Cardiac muscle cell (in vitro differentiated cells and primary cell): ENCODE measurements around the gene TM4SF1. TPM values are rescaled to one million over a fixed set of nuclear protein-coding genes. Genes with fewer than 3 reads are reported as not detected.

Source experiments
- DNase-seq, 2 donors: peaks; one replicate each; pipeline versions ENCODE4 v3.0.0 to v3.0.0-alpha.2; 2010 to 2017; ENCODE audit warnings: low read depth in 1 of 2, low spot score in 1 of 2
- H3K27ac ChIP-seq: fragments of 200-600 bp; sonication (generic); 2 replicates; pipeline ENCODE4 v1.5.1; 2016
- H3K27me3 ChIP-seq: fragments of 200-600 bp; sonication (generic); 2 replicates; pipeline ENCODE4 v1.6.0; 2016; ENCODE audit warnings: control low read depth
- H3K36me3 ChIP-seq: fragments of 200-600 bp; sonication (generic); 2 replicates; pipeline ENCODE4 v1.5.1; 2016; ENCODE audit warnings: control low read depth
- H3K4me1 ChIP-seq: fragments of 200-600 bp; sonication (generic); 2 replicates; pipeline ENCODE4 v1.8.1; 2017; ENCODE audit warnings: low read depth, mild to moderate bottlenecking, mixed run types
- H3K4me3 ChIP-seq: fragments of 200-600 bp; sonication (generic); 2 replicates; pipeline ENCODE4 v1.5.1; 2016; ENCODE audit warnings: mild to moderate bottlenecking
- H3K9me3 ChIP-seq: fragments of 200-600 bp; sonication (generic); 2 replicates; pipeline ENCODE4 v1.5.1; 2017; ENCODE audit warnings: low read depth, mild to moderate bottlenecking, control low read depth
- polyA plus RNA-seq: library from polyadenylated mRNA; unstranded; fragments of >200 nt; fragmentation: Nextera tagmentation; extraction: Ambion mirVana; gene quantifications from 2 replicates; pipeline ENCODE4 v1.2.1, GENCODE V29; 2016
- total RNA-seq: library from RNA; depleted of rRNA; stranded (reverse); fragments of >200 nt; gene quantifications from 2 replicates; pipeline ENCODE4 v1.2.3, GENCODE V29; 2016
- TF ChIP-seq, protein P1 (sequence below): IDR thresholded peaks from 2 replicates; pipeline ENCODE4 v1.5.1; 2012; ENCODE audit warnings: low read depth, mild to moderate bottlenecking, low read length

TM4SF1 gene
- total and polyA plus RNA-seq, 2 experiments from 2014 or later: 0.80 to 1.7 TPM

DNA sequence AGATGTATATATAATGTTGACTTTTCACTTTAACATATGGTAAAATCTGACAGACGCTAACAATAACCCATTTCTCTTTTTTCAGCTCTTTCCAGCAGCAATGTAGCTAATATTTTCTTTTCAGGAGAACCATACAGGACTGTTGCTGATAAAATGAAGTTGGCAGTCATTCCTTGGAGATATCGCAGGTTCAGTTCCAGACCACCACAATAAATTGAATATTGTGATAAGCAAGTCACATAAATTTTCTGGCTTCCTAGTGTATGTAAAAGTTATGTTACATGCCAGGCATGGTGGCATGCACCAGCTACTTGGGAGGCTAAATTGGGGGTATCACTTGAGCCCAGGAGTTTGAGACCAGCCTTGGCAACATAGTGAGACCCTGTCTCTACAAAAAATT is 31.9 kb upstream of the TM4SF1 start:
- Histone ChIP-seq H3K27me3 (no peaks in the 10 kb centered on the region), H3K9me3 (no peaks in the 10 kb centered on the region), H3K4me3 (no peak overlapping the region), H3K27ac (no peak overlapping the region), H3K4me1 (no peaks in the 10 kb centered on the region), H3K36me3 (no peaks in the 10 kb centered on the region)
- TF ChIP-seq, protein P1, sequence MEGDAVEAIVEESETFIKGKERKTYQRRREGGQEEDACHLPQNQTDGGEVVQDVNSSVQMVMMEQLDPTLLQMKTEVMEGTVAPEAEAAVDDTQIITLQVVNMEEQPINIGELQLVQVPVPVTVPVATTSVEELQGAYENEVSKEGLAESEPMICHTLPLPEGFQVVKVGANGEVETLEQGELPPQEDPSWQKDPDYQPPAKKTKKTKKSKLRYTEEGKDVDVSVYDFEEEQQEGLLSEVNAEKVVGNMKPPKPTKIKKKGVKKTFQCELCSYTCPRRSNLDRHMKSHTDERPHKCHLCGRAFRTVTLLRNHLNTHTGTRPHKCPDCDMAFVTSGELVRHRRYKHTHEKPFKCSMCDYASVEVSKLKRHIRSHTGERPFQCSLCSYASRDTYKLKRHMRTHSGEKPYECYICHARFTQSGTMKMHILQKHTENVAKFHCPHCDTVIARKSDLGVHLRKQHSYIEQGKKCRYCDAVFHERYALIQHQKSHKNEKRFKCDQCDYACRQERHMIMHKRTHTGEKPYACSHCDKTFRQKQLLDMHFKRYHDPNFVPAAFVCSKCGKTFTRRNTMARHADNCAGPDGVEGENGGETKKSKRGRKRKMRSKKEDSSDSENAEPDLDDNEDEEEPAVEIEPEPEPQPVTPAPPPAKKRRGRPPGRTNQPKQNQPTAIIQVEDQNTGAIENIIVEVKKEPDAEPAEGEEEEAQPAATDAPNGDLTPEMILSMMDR: no peak
- no peak for DNase-seq

GRCh38 chr3:149407898-149408297 is 30.4 kb upstream of the TM4SF1 start:
- Histone ChIP-seq H3K27me3 (no peaks in the 10 kb centered on the region), H3K36me3 (no peaks in the 10 kb centered on the region), H3K27ac (no peak overlapping the region), H3K9me3 (no peaks in the 10 kb centered on the region), H3K4me1 (no peaks in the 10 kb centered on the region), H3K4me3 (no peak overlapping the region)
- TF ChIP-seq, protein P1: no peak
- DNase-seq: peak in 1 of 2 donors; percentile 16

DNA sequence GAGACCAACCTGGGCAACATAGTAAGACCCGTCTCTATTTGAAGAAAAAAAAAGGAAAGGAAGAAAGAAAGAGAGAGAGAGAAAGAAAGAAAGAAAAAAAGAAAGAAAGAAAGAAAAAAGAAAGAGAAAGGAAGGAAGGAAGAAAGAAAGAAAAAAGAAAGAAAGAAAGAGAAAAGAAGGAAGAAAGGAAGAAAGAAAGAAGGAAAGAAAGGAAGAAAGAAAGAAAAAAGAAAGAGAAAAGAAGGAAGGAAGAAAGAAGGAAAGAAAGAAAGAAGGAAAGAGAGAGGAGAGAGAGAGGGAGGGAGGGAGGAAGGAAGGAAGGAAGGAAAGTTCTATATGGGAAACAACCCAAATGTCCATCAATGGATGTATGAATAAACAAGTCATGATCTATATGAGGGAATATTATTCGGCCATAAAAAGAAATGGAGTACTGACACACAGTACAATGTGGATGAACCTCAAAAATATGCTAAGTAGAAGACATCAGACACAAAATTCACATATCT is 28.8 kb upstream of the TM4SF1 start:
- TF ChIP-seq, protein P1: no peak
- DNase-seq: no peak
- no peaks in the 10 kb centered on the region for H3K4me1 ChIP-seq
- H3K36me3 ChIP-seq: no peaks in the 10 kb centered on the region
- H3K27ac ChIP-seq: no peak overlapping the region
- no peak overlapping the region for H3K4me3 ChIP-seq
- H3K9me3 ChIP-seq: no peaks in the 10 kb centered on the region
- H3K27me3 ChIP-seq: no peaks in the 10 kb centered on the region

GRCh38 chr3:149403443-149403842 is 26.0 kb upstream of the TM4SF1 start:
- H3K4me3 ChIP-seq: no peak overlapping the region
- DNase-seq: no peak
- no peak overlapping the region for H3K27ac ChIP-seq
- TF ChIP-seq, protein P1: no peak
- no peaks in the 10 kb centered on the region for H3K27me3 ChIP-seq
- H3K9me3 ChIP-seq: no peaks in the 10 kb centered on the region
- no peaks in the 10 kb centered on the region for H3K4me1 ChIP-seq
- H3K36me3 ChIP-seq: no peaks in the 10 kb centered on the region

GRCh38 chr3:149402481-149402880 is 25.0 kb upstream of the TM4SF1 start:
- H3K27ac ChIP-seq: no peak overlapping the region
- TF ChIP-seq, protein P1: no peak
- H3K4me1 ChIP-seq: no peaks in the 10 kb centered on the region
- H3K36me3 ChIP-seq: no peaks in the 10 kb centered on the region
- H3K9me3 ChIP-seq: no peaks in the 10 kb centered on the region
- no peak overlapping the region for H3K4me3 ChIP-seq
- DNase-seq: no peak
- no peaks in the 10 kb centered on the region for H3K27me3 ChIP-seq

GRCh38 chr3:149401926-149402310 is 24.5 kb upstream of the TM4SF1 start:
- H3K27me3 ChIP-seq: no peaks in the 10 kb centered on the region
- H3K36me3 ChIP-seq: no peaks in the 10 kb centered on the region
- no peaks in the 10 kb centered on the region for H3K9me3 ChIP-seq
- H3K4me1 ChIP-seq: no peaks in the 10 kb centered on the region
- no peak overlapping the region for H3K27ac ChIP-seq
- TF ChIP-seq, protein P1: no peak
- DNase-seq: peak in 1 of 2 donors; percentile 34
- H3K4me3 ChIP-seq: no peak overlapping the region
